IPS DF 6.9 (cell line): ENCODE measurements around the gene RAPGEF4.

Source experiments
- DNase-seq: peaks from one replicate; pipeline ENCODE4 v3.0.0-alpha.2; 2013; ENCODE audit warnings: low read depth, low spot score
- H3K27ac ChIP-seq: one replicate; pipeline ENCODE4 v1.5.1; 2013; ENCODE audit warnings: low read length, control low read depth
- H3K27me3 ChIP-seq: 2 replicates; pipeline ENCODE4 v1.6.1; 2013; ENCODE audit warnings: mild to moderate bottlenecking, low read length; ENCODE audit not compliant: control insufficient read depth, insufficient read depth
- H3K36me3 ChIP-seq: 2 replicates; pipeline ENCODE4 v1.6.1; 2013; ENCODE audit warnings: low read length; ENCODE audit not compliant: control insufficient read depth, insufficient read depth
- H3K4me1 ChIP-seq: 2 replicates; pipeline ENCODE4 v1.6.1; 2013; ENCODE audit warnings: low read length; ENCODE audit not compliant: control insufficient read depth, insufficient read depth
- H3K4me3 ChIP-seq: 2 replicates; pipeline ENCODE4 v1.5.1; 2013; ENCODE audit warnings: mild to moderate bottlenecking, low read length
- H3K9me3 ChIP-seq: 2 replicates; pipeline ENCODE4 v1.6.1; 2013; ENCODE audit warnings: low read length, inconsistent platforms; ENCODE audit not compliant: control insufficient read depth, insufficient read depth
- WGBS: extraction: QIAGEN DNeasy Blood & Tissue Kit; methylation state at CpG from one replicate; pipeline ENCODE4 v1.1.7; 2013; ENCODE audit warnings: mixed read lengths, missing lambda C conversion rate; ENCODE audit not compliant: insufficient read length, insufficient coverage; 5-methylcytosine and 5-hydroxymethylcytosine counted together

The RAPGEF4 gene

GRCh38 chr2:172919732-172920131, 184.1 kb downstream of the RAPGEF4 start:
- H3K27me3 ChIP-seq, result no peaks in the 10 kb centered on the region
- H3K36me3 ChIP-seq, result no peaks in the 10 kb centered on the region
- no peak for DNase-seq
- H3K27ac ChIP-seq, result no peak overlapping the region
- no peaks in the 10 kb centered on the region for H3K4me1 ChIP-seq
- no peak overlapping the region for H3K4me3 ChIP-seq
- H3K9me3 ChIP-seq, result no peaks in the 10 kb centered on the region
- no CpG with 5 or more reads among the region's 5 CpGs for WGBS

- Histone ChIP-seq H3K9me3 (no peaks in the 10 kb centered on the region), H3K27ac (no peak overlapping the region), H3K4me3 (no peak overlapping the region), H3K36me3 (no peaks in the 10 kb centered on the region), H3K4me1 (no peaks in the 10 kb centered on the region), H3K27me3 (no peaks in the 10 kb centered on the region)
- DNase-seq, result no peak
- WGBS, result no CpG with 5 or more reads among the region's 6 CpGs
Observed at GRCh38 chr2:172921532-172922236, 186.0 kb downstream of the RAPGEF4 start.

- Histone ChIP-seq H3K27ac (no peak overlapping the region), H3K9me3 (no peaks in the 10 kb centered on the region), H3K36me3 (no peaks in the 10 kb centered on the region), H3K4me3 (no peak overlapping the region), H3K27me3 (no peaks in the 10 kb centered on the region), H3K4me1 (no peaks in the 10 kb centered on the region)
- DNase-seq, result no peak
- no CpG with 5 or more reads among the region's 2 CpGs for WGBS
Observed at GRCh38 chr2:172922306-172922705, 186.7 kb downstream of the RAPGEF4 start.

- DNase-seq, result no peak
- H3K4me3 ChIP-seq, result no peak overlapping the region
- no CpG with 5 or more reads among the region's 4 CpGs for WGBS
- H3K36me3 ChIP-seq, result no peaks in the 10 kb centered on the region
- no peaks in the 10 kb centered on the region for H3K9me3 ChIP-seq
- 0 out of 2 replicates have a peak, but pooled peaks cover 1% of the 10 kb centered on the region for H3K27me3 ChIP-seq
- no peak overlapping the region for H3K27ac ChIP-seq
- H3K4me1 ChIP-seq, result no peaks in the 10 kb centered on the region
Observed at GRCh38 chr2:172922815-172923214, 187.2 kb downstream of the RAPGEF4 start.

GRCh38 chr2:172924097-172924660, 188.5 kb downstream of the RAPGEF4 start:
- Histone ChIP-seq H3K4me3 (no peak overlapping the region), H3K27me3 (0 out of 2 replicates have a peak, but pooled peaks cover 1% of the 10 kb centered on the region), H3K4me1 (no peaks in the 10 kb centered on the region), H3K27ac (no peak overlapping the region), H3K9me3 (no peaks in the 10 kb centered on the region), H3K36me3 (no peaks in the 10 kb centered on the region)
- DNase-seq, result no peak
- 100% methylated on average over 1 of the region's 4 CpGs for WGBS

GRCh38 chr2:172925600-172925999, 190.0 kb downstream of the RAPGEF4 start:
- Histone ChIP-seq H3K27ac (no peak overlapping the region), H3K36me3 (no peaks in the 10 kb centered on the region), H3K27me3 (0 out of 2 replicates have a peak, but pooled peaks cover 1% of the 10 kb centered on the region), H3K4me3 (no peak overlapping the region), H3K9me3 (no peaks in the 10 kb centered on the region), H3K4me1 (no peaks in the 10 kb centered on the region)
- no peak for DNase-seq
- no CpG with 5 or more reads among the region's 2 CpGs for WGBS

- Histone ChIP-seq H3K27ac (no peak overlapping the region), H3K9me3 (no peaks in the 10 kb centered on the region), H3K4me3 (no peak overlapping the region), H3K4me1 (no peaks in the 10 kb centered on the region; the same call in 1 of the 2 replicates), H3K36me3 (no peaks in the 10 kb centered on the region), H3K27me3 (0 out of 2 replicates have a peak, but pooled peaks cover 1% of the 10 kb centered on the region)
- DNase-seq, result no peak
- no CpG with 5 or more reads among the region's 7 CpGs for WGBS
Observed at GRCh38 chr2:172926785-172927640, 191.4 kb downstream of the RAPGEF4 start.

- no peak for DNase-seq
- no peak overlapping the region for H3K27ac ChIP-seq
Observed at GRCh38 chr2:172927641-172928357, 192.2 kb downstream of the RAPGEF4 start.

GRCh38 chr2:172928756-172929155, 193.1 kb downstream of the RAPGEF4 start:
- Histone ChIP-seq H3K9me3 (no peaks in the 10 kb centered on the region), H3K4me3 (no peak overlapping the region), H3K36me3 (no peaks in the 10 kb centered on the region), H3K4me1 (no peaks in the 10 kb centered on the region; the same call in 1 of the 2 replicates), H3K27me3 (0 out of 2 replicates have a peak, but pooled peaks cover 1% of the 10 kb centered on the region), H3K27ac (no peak overlapping the region)
- no peak for DNase-seq
- WGBS, result no CpG with 5 or more reads among the region's 2 CpGs

More at GRCh38 chr2:172927641-172928357, 192.2 kb downstream of the RAPGEF4 start:
- Histone ChIP-seq H3K27me3 (0 out of 2 replicates have a peak, but pooled peaks cover 1% of the 10 kb centered on the region), H3K36me3 (no peaks in the 10 kb centered on the region), H3K4me3 (no peak overlapping the region), H3K9me3 (no peaks in the 10 kb centered on the region), H3K4me1 (no peaks in the 10 kb centered on the region; the same call in 1 of the 2 replicates)
- whole genome bisulfite sequencing, result no CpG with 5 or more reads among the region's 8 CpGs

- H3K4me1 ChIP-seq, result no peaks in the 10 kb centered on the region; the same call in 1 of the 2 replicates
- H3K9me3 ChIP-seq, result no peaks in the 10 kb centered on the region
- whole genome bisulfite sequencing, result no CpG with 5 or more reads among the region's 2 CpGs
- no peak for DNase-seq
- H3K4me3 ChIP-seq, result no peak overlapping the region
- H3K27ac ChIP-seq, result no peak overlapping the region
- no peaks in the 10 kb centered on the region for H3K36me3 ChIP-seq
- 0 out of 2 replicates have a peak, but pooled peaks cover 1% of the 10 kb centered on the region for H3K27me3 ChIP-seq
Observed at GRCh38 chr2:172929644-172930043, 194.0 kb downstream of the RAPGEF4 start.
